HFFc6 (cell line): Measurements from ENCODE around the gene BMERB1. TPM values are rescaled to one million over a fixed set of nuclear protein-coding genes. Genes with fewer than 3 reads are reported as not detected.
"Not testable (repeated sequence)": the region's sequence is repeated elsewhere in the genome, so short reads cannot be mapped to it uniquely, and the experiment has no call there.

Experiments used
- DNase-seq: peaks from one replicate; pipeline ENCODE4 v3.0.0-alpha.2; 2018
- H3K27ac Mint-ChIP-seq: 2 replicates; pipeline ENCODE4 v1.8.0; 2020; ENCODE audit warnings: mild to moderate bottlenecking, mixed read lengths
- H3K27me3 Mint-ChIP-seq: 2 replicates; pipeline ENCODE4 v1.8.0; 2021; ENCODE audit warnings: mild to moderate bottlenecking, moderate library complexity, mixed read lengths; ENCODE audit not compliant: insufficient read depth
- H3K36me3 Mint-ChIP-seq: 2 replicates; pipeline ENCODE4 v1.8.0; 2021; ENCODE audit warnings: low read depth, mixed read lengths
- H3K4me1 Mint-ChIP-seq: 2 replicates; pipeline ENCODE4 v1.8.0; 2020; ENCODE audit warnings: low read depth, mixed read lengths
- H3K4me3 Mint-ChIP-seq: 2 replicates; pipeline ENCODE4 v1.8.0; 2020; ENCODE audit warnings: mild to moderate bottlenecking, moderate library complexity, mixed read lengths
- H3K9me3 Mint-ChIP-seq: 2 replicates; pipeline ENCODE4 v1.8.0; 2020; ENCODE audit warnings: mild to moderate bottlenecking, mixed read lengths
- CTCF ChIP-seq: fragments of 200-600 bp; sonication (generic); IDR thresholded peaks from 2 replicates; pipeline ENCODE4 v1.5.0; 2021; ENCODE audit warnings: antibody characterized with exemption, mild to moderate bottlenecking
- total RNA-seq, 6 experiments: library from RNA; stranded (reverse); fragmentation: NEBNext Ultra II Directional; extraction: Animal tissue kit (Norgen Biotek cat#: 25700); gene quantifications; 2 replicates in 1 of 6; 3 replicates in 5 of 6; pipeline ENCODE4 v1.2.3, GENCODE V29; 2021

The BMERB1 gene
- total RNA-seq, 6 experiments from 2014 or later: 24.3 to 35.1 (median 29.9) TPM

GRCh38 chr16:15435216-15435864 is 952 bp downstream of the BMERB1 start:
- peak overlapping the region; percentile 51; the same call in 1 of the 2 replicates for H3K27ac Mint-ChIP-seq
- H3K36me3 Mint-ChIP-seq: no peaks in the 10 kb centered on the region
- TF ChIP-seq CTCF: no peak

GRCh38 chr16:15439102-15439501 is 4.7 kb downstream of the BMERB1 start:
- Mint-ChIP-seq H3K27ac (peak overlapping the region; percentile 89), H3K4me1 (peaks cover 54% of the 10 kb centered on the region), H3K36me3 (no peaks in the 10 kb centered on the region), H3K9me3 (no peaks in the 10 kb centered on the region), H3K4me3 (no peak overlapping the region), H3K27me3 (no peaks in the 10 kb centered on the region; the same call in 1 of the 2 replicates)
- no peak for TF ChIP-seq CTCF
- DNase-seq: no peak

More at GRCh38 chr16:15435216-15435864, 952 bp downstream of the BMERB1 start:
- Mint-ChIP-seq H3K27me3 (no peaks in the 10 kb centered on the region), H3K9me3 (no peaks in the 10 kb centered on the region), H3K4me3 (peak overlapping the region; percentile 96), H3K4me1 (peaks cover 41% of the 10 kb centered on the region)
- no peak for DNase-seq

- Mint-ChIP-seq H3K9me3 (no peaks in the 10 kb centered on the region), H3K27ac (peak overlapping the region; percentile 89), H3K4me1 (peaks cover 53% of the 10 kb centered on the region), H3K27me3 (no peaks in the 10 kb centered on the region; the same call in 1 of the 2 replicates), H3K36me3 (no peaks in the 10 kb centered on the region), H3K4me3 (peak overlapping the region; percentile 76)
- DNase-seq: no peak
- no peak for TF ChIP-seq CTCF
Observed at GRCh38 chr16:15439521-15439920, 5.1 kb downstream of the BMERB1 start.

GRCh38 chr16:15440852-15441251 is 6.5 kb downstream of the BMERB1 start:
- Mint-ChIP-seq H3K27ac (peak overlapping the region; percentile 89), H3K4me3 (peak overlapping the region; percentile 76), H3K36me3 (peaks cover 9% of the 10 kb centered on the region; the same call in 1 of the 2 replicates), H3K9me3 (peaks cover 6% of the 10 kb centered on the region), H3K27me3 (no peaks in the 10 kb centered on the region; the same call in 1 of the 2 replicates), H3K4me1 (peaks cover 46% of the 10 kb centered on the region)
- TF ChIP-seq CTCF: no peak
- peak; percentile 71 for DNase-seq

- H3K36me3 Mint-ChIP-seq, H3K9me3 Mint-ChIP-seq, DNase-seq, H3K27ac Mint-ChIP-seq, H3K27me3 Mint-ChIP-seq, H3K4me3 Mint-ChIP-seq: not testable (repeated sequence)
- peaks cover 36% of the 10 kb centered on the region for H3K4me1 Mint-ChIP-seq
Observed at GRCh38 chr16:15442140-15442539, 7.8 kb downstream of the BMERB1 start.

GRCh38 chr16:15443753-15444152 is 9.4 kb downstream of the BMERB1 start:
- no peak overlapping the region for H3K4me3 Mint-ChIP-seq
- H3K27ac Mint-ChIP-seq: no peak overlapping the region
- H3K9me3 Mint-ChIP-seq: peaks cover 6% of the 10 kb centered on the region
- H3K36me3 Mint-ChIP-seq: peaks cover 14% of the 10 kb centered on the region
- H3K27me3 Mint-ChIP-seq: no peaks in the 10 kb centered on the region; the same call in 1 of the 2 replicates
- DNase-seq: no peak
- no peak for TF ChIP-seq CTCF
- peaks cover 34% of the 10 kb centered on the region for H3K4me1 Mint-ChIP-seq
